Globus pallidus (tissue), 1 donor: ENCODE measurements around the gene TIMM50.
A peak's percentile ranks its signal among the peaks of the same experiment; 100 is the strongest.

Experiments used
- DNase-seq: peaks from one replicate; pipeline ENCODE4 v3.0.0-alpha.2; 2015; ENCODE audit warnings: low spot score

TIMM50 gene

GRCh38 chr19:39533003-39533512 lies 52.4 kb downstream of the TIMM50 start:
- no peak for DNase-seq

DNA sequence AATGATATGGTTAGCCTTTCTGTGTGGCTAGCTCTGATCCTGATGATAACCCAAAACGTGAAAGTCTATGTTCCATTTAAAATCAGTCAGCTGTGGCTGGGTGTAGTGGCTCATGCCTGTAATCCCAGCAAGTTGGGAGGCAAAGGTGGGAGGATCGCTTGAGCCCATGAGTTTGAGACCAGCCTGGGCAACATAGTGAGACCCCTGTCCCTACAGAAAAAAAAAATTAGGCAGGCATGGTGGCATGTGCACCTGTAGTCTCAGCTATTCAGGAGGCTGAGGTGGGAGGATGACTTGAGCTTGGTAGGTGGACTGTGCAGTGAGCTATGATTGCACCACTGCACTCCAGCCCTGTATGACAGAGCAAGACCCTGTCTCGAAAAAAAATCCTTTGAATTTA lies 53.2 kb downstream of the TIMM50 start:
- DNase-seq = no peak

GRCh38 chr19:39539165-39539517 lies 58.5 kb downstream of the TIMM50 start:
- no peak for DNase-seq

DNA sequence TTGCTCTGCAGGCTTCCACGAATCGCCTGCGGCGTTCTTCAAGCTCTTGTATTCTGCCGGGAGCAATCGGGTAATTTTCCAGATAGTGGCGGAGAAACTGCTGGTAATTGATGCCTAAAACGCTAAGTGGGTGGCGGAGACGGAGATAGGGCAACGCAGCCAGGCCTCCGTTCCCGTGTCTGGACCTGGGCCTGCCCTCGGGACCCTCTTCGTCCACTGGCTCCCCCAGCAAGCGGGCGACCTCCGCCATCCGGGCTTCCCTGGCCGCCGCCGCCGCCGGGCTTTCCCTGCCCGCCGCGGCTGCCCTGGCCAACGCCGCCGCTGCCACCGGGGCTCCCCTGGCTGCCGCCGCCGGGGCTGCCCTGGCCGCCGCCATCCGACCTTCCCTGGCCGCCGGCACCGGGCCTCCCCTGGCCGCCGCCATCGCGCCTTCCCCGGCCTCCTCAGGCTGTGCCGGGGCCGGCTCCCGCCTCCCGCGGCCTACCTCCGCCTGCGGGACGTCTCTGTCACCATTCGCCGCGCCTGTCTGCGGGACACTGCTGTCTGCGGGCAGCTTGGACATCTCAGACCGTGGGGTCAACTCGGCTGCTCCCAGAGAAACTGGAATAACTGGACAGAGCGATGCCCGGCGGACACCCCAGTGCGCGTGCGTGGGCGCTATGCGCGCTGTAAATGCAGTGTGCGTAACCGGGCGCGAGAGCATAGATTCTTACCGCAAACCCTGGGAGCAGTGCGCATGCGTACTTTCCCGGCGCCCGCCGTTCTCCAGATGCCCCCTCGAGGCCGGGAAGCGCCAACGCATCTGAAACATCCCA lies 59.1 kb downstream of the TIMM50 start, which contains the start of gene EID2:
Gene EID2 (minus strand): TSS at position 644 of the 815 bp plus-strand sequence. CDS start 82 bp downstream, at position 562.
- DNase-seq = peak; percentile 92

- DNase-seq = no peak
Observed at GRCh38 chr19:39540333-39540673, 59.7 kb downstream of the TIMM50 start.
